Panc1 (cell line): Measurements from ENCODE around the gene ASF1B. TPM values are rescaled to one million over a fixed set of nuclear protein-coding genes. Genes with fewer than 3 reads are reported as not detected.

ENCODE experiments used
- ATAC-seq: fragments of 200-7000 bp; cut with Tn5 transposase; 2 replicates; pipeline ENCODE4 v1.9.1; 2020; ENCODE audit warnings: mild to moderate bottlenecking, moderate library complexity
- BruUV-seq: library from RNA; stranded (reverse); fragments of 400-500 nt; replicated peaks from 2 replicates; lab custom pipeline; 2021; lab: Mats Ljungman, UMichigan
- CTCF ChIA-PET: fragments of 300-600 bp; sonication (Branson Sonifier 250); formaldehyde crosslinking; loops from one replicate; lab custom pipeline; 2022; ENCODE audit warnings: antibody characterized with exemption; lab: Charles Lee
- POLR2A ChIA-PET: fragments of 300-600 bp; sonication (Branson Sonifier 250); formaldehyde crosslinking; loops from one replicate; lab custom pipeline; 2022; ENCODE audit warnings: antibody characterized with exemption; lab: Charles Lee
- DNase-seq: peaks from one replicate; pipeline ENCODE4 v3.0.0-alpha.2; 2010; ENCODE audit warnings: low read depth, low spot score
- H3K27ac ChIP-seq: 2 replicates; pipeline ENCODE4 v1.5.1; 2011; ENCODE audit warnings: mild to moderate bottlenecking, low read length, inconsistent platforms
- H3K27me3 ChIP-seq: fragments of 200-500 bp; sonication (Bioruptor generic); 2 replicates; pipeline ENCODE4 v1.6.0; 2014; ENCODE audit warnings: low read length, inconsistent platforms; ENCODE audit not compliant: control insufficient read depth, insufficient read depth
- H3K36me3 ChIP-seq: fragments of 200-500 bp; sonication (Bioruptor generic); 2 replicates; pipeline ENCODE4 v1.5.1; 2014; ENCODE audit warnings: inconsistent platforms, mild to moderate bottlenecking, low read length, moderate library complexity; ENCODE audit not compliant: control insufficient read depth, insufficient read depth
- H3K4me1 ChIP-seq: 2 replicates; pipeline ENCODE4 v1.5.1; 2011; ENCODE audit warnings: inconsistent platforms, mild to moderate bottlenecking, low read length, moderate library complexity; ENCODE audit not compliant: control insufficient read depth, insufficient read depth
- H3K4me3 ChIP-seq, 2 experiments: 2 replicates each; pipeline ENCODE4 v1.5.1; 2011 to 2012; ENCODE audit warnings: low read depth in 2 of 2, low read length in 2 of 2, mild to moderate bottlenecking in 2 of 2, inconsistent platforms in 1 of 2, moderate library complexity in 1 of 2
- H3K9me3 ChIP-seq: fragments of 200-500 bp; sonication (Bioruptor generic); 2 replicates; pipeline ENCODE4 v1.5.1; 2014; ENCODE audit warnings: low read depth, mild to moderate bottlenecking, inconsistent platforms, low read length, moderate library complexity; ENCODE audit not compliant: control insufficient read depth, insufficient read depth
- CTCF ChIP-seq: fragments of 450-650 bp; IDR thresholded peaks from 2 replicates; pipeline ENCODE4 v1.5.1; 2017; ENCODE audit warnings: mild to moderate bottlenecking
- POLR2AphosphoS5 ChIP-seq: IDR thresholded peaks from 2 replicates; pipeline ENCODE4 v1.6.1; 2012; ENCODE audit warnings: mild to moderate bottlenecking, low read depth, low read length, moderate library complexity
- REST ChIP-seq, 2 experiments: IDR thresholded peaks; 2 replicates each; pipeline ENCODE4 v1.6.1; 2011 to 2012; ENCODE audit warnings: low read depth in 2 of 2, control low read depth in 1 of 2, low read length in 1 of 2, mild to moderate bottlenecking in 1 of 2, moderate library complexity in 1 of 2; ENCODE audit not compliant: insufficient read depth in 1 of 2
- SIN3A ChIP-seq: IDR thresholded peaks from 2 replicates; pipeline ENCODE4 v1.6.1; 2012; ENCODE audit warnings: low read depth, mild to moderate bottlenecking, low read length, moderate library complexity, borderline replicate concordance; ENCODE audit not compliant: insufficient read depth
- TCF7L2 ChIP-seq: IDR thresholded peaks from 2 replicates; pipeline ENCODE4 v1.6.1; 2011; ENCODE audit warnings: mild to moderate bottlenecking, low read depth, low read length, inconsistent platforms
- in situ Hi-C: cut with HindIII; loops from 2 replicates; pipeline ENCODE4 v1.10.0; 2016; ENCODE audit warnings: low sequenced_read_pairs, low pct_unique_long_range_greater_than_20kb
- intact Hi-C: fragments of 100-400 bp; cut with micrococcal nuclease; formaldehyde crosslinking; loops from one replicate; pipeline ENCODE4 v1.10.0; 2022; ENCODE audit not compliant: unreplicated experiment
- total RNA-seq: library from RNA; stranded (reverse); gene quantifications from one replicate; pipeline ENCODE4 v1.2.1, GENCODE V29; 2021; ENCODE audit not compliant: unreplicated experiment

The ASF1B gene
- total RNA-seq, 1 experiment from 2014 or later = 35.4 TPM

- peaks cover 3% of the 10 kb centered on the region; the same call in 1 of the 2 replicates for H3K36me3 ChIP-seq
- H3K9me3 ChIP-seq = no peaks in the 10 kb centered on the region
- no peak overlapping the region for H3K27ac ChIP-seq
- POLR2A ChIA-PET = no interaction called here
- no peaks in the 10 kb centered on the region for H3K4me1 ChIP-seq
- in situ Hi-C loops = no loop called here
- DNase-seq = no peak
- no TSS peak for BruUV-seq
- H3K27me3 ChIP-seq = no peaks in the 10 kb centered on the region
- intact Hi-C loops = no loop called here
- ATAC-seq = no peak
- CTCF ChIA-PET = no interaction called here
- H3K4me3 ChIP-seq = no peak overlapping the region
- TF ChIP-seq TCF7L2 = no peak
- TF ChIP-seq CTCF = no peak
- no peak for TF ChIP-seq REST (IDR thresholded peaks at IDR 0.05; ENCODE audit: insufficient read depth in 1 of 2, low read depth in 2 of 2, low read length in 1 of 2)
- TF ChIP-seq SIN3A = no peak
- no peak for TF ChIP-seq POLR2AphosphoS5
Observed at GRCh38 chr19:14156971-14157717, 20.8 kb upstream of the ASF1B start.

GRCh38 chr19:14156122-14156521 is 19.7 kb upstream of the ASF1B start:
- H3K4me1 ChIP-seq = no peaks in the 10 kb centered on the region
- ChIA-PET POLR2A (no interaction called here), CTCF (no interaction called here)
- no peak for DNase-seq
- H3K4me3 ChIP-seq = no peak overlapping the region
- TF ChIP-seq POLR2AphosphoS5 (no peak), REST (IDR thresholded peaks at IDR 0.05; ENCODE audit: insufficient read depth in 1 of 2, low read depth in 2 of 2, low read length in 1 of 2) (no peak), TCF7L2 (no peak), CTCF (no peak), SIN3A (no peak)
- in situ Hi-C loops (no loop called here), intact Hi-C loops (no loop called here)
- no peak overlapping the region for H3K27ac ChIP-seq
- ATAC-seq = no peak
- no peaks in the 10 kb centered on the region for H3K9me3 ChIP-seq
- H3K36me3 ChIP-seq = peaks cover 3% of the 10 kb centered on the region; the same call in 1 of the 2 replicates
- BruUV-seq = no TSS peak
- H3K27me3 ChIP-seq = no peaks in the 10 kb centered on the region
